DMS53 (cell line): ENCODE results near the gene PON3.

ENCODE experiments used
- DNase-seq: peaks from one replicate; lab custom pipeline; 2025; lab: John Stamatoyannopoulos, UW

PON3 gene

DNA sequence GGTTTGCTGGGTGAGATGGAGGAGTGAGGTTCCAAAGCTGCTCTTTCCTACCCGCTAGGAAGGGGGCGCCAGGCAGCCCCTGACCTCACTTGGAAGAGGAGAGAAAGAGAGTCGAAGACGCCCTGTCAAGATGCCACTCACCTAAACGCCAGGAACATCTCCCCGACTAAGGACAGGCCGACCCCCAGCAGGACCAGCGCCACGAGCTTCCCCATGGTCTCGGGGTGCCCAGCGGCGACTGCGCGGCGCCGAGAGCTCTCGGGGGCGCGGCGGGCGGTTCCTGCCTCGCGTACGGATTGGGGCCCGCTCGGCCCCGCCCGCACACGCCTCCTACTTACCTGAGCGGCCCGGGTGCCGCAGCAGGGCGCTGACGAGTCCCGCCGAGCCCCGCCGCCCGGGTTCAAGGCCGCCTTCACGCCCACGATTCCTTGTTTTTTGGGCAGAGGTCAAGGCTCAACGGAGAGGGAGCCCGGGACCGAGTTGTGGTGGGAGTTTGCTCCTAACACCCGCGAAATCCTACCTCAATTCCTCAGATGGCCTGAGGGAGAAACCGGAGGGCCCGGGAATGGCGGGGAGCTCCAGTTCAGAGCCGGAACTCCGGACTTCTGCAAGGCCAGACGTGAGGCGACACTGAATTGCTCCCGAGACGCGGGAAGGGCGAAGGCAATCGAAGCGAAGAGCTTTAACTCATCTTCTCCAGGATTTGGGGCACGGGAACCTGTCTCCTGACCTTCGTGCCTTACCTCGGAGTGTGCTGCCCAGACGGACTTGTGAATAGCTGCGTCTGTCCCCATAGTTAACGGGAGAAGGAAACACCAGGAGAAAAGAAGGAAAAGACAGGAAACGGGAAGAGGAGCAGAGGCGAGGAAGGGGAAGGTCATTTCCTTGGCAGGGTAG is at the start of gene PON3:
Gene PON3, minus strand, starts transcription at position 240 of the 897 bp plus-strand sequence. Its CDS starts 25 bp downstream, at position 215.
- peak; percentile 94 for DNase-seq

DNA sequence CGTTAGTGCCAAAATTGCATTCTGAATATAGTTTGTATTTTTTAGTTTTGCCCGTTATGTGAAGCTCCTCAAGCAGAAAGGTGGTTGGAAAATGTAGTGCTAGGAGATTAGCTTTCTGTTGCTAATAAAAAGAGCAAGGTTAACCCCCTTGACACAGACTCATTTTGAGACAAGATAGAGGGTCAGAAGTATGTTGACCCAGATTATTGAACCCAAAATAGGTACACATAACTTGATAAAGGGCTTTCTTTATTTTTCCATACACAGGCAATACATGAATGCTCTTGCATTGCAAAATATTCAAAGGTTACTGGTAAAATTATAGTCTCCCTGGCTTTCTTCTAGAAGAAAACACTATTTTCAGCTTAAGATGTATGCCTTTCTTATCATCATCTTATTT is 48.6 kb upstream of the PON3 start:
- no peak for DNase-seq

DNA sequence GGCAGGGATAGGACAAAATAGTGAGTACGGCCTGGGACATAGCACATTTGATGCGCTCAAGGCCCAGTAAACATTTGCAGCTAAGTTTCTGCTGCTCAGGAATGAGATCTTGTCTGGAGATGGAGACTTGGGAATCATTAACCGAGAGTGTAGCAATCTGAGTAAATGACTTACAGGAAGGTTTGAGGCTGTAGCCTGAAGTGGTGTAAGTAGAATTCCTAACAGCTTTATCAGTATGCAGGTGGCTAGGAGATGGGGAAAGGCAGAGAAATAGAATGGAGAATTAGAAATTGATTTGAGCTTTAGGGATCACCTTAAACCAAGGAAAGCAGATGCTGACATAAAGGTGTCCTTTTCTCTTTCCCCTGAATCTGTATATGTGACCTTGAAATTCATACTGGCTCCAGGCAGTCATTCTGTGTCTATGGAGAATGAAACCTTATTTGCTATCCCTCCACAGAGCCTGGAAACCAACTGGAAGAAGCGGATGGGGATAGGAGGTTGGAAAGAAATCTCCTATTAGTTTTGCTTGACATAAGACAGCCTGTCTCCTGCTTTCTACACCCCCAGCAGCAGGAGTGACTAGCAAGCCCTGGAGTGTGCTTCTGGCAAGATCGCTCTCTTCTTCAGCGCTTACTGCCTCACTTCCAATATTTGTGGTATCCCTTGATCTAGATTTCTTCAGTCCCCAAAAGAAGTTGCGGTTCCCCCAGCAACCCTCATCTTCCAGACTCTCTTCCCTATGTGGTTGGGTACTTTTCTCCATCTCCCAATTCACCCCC is 45.1 kb upstream of the PON3 start:
- no peak for DNase-seq

DNA sequence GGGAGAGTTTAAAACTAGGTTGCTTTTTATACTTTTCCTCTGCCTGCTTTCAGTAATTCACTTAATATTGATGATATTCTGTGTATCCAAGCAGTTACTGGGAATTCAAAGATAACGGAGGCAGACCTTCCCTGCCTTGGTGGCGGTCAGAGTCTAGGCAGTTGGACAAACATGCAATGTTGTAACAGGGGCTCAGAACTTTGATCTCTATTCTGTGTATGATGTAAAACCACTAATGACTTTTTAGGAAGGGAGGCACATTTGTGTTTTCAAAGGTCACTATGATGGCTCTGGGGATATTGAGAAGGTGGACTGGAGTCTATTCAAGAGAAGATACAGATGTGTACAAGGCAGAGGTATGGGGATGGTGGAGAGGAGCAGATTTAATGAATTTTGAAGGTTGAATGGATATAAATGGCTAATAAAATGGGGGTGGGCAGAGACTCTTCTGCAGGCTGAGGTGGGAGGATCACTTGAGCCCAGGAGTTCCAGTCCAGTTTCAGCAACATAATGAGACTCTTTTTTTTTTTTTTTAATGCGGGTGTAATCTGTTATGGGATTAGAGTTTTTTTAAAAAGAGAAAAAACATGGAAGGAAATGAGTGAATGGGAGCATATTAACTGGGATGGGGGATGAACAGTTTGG is 44.3 kb upstream of the PON3 start:
- DNase-seq, result no peak

DNA sequence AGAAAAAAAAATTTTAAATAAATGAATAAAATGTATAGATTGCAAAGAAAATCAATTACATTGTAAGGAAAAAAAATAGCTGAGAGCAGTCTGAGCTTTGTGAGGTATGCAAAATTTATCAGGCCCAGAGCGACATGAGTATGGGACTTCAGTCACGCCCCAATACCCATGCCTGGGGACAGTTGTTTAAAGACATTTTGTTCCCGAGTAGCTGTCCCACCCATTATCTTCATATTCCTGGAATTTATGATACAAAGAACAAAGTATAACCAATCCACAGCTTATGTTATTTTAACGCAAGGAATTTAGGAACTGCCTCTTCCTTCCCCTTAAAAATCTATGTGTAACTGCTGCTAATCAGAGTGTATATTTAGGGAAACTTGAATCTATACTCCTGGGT is 40.2 kb upstream of the PON3 start:
- no peak for DNase-seq

DNA sequence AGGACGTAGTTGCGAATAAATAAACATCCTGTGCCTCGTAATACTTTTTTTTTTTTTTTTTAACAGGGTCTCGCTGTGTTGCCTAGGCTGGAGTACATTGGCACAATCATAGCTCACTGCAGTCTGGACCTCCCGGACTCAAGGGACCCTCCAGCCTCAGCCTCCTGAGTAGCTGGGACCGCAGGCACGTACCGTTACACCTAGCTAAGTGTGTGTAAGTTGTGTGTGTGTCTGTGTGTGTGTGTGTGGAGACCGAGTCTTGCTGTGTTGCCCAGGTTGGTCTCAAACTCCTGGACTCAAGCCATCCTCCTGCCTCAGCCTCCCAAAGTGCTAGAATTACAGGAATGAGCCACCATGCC is 39.2 kb upstream of the PON3 start:
- no peak for DNase-seq

DNA sequence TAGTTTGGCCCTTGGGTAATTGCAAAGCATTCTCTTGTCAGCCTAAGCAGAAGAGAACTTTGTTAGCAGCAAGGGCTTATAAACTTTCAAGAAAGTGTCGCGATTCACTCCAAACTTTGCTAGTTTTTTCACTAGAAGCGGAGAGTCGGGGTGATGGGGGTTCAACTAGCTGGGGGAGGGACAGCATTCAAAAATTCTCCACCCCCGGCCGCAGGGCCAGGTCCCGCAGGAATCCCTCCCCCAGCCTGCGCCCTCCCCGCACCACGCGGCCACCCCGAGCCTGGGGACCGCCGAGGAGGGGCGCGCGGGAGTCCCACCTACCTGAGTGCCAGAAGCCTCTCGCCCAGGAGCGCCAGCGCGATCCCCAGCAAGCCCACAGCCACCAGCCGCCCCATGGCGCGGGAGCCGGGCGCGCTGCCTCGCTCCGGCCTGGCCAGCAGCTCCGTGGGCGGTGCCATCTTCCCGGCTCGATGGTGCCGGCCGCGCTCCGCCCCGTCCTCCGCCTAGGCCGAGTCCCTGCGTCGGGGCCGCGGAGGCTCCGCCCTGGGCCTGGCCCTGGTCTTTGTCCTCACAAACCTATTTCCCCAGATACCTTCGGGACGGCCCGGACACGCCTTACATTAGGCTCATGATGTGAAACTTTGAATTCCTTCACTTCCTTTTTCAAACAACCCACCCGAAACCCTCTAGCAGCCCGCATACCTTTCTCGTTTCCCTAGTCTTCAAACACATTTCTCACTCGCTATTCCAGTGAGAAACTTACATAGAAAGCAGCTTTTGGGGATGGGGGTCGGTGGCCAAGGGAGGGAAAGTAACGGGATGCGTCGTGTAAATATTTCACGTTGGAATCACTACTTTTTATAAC is 38.6 kb upstream of the PON3 start, which contains the start of gene PON2:
Gene PON2, minus strand, starts transcription at position 472 of the 865 bp plus-strand sequence. Its CDS starts 77 bp downstream, at position 395.
- DNase-seq, result peak; percentile 95

DNA sequence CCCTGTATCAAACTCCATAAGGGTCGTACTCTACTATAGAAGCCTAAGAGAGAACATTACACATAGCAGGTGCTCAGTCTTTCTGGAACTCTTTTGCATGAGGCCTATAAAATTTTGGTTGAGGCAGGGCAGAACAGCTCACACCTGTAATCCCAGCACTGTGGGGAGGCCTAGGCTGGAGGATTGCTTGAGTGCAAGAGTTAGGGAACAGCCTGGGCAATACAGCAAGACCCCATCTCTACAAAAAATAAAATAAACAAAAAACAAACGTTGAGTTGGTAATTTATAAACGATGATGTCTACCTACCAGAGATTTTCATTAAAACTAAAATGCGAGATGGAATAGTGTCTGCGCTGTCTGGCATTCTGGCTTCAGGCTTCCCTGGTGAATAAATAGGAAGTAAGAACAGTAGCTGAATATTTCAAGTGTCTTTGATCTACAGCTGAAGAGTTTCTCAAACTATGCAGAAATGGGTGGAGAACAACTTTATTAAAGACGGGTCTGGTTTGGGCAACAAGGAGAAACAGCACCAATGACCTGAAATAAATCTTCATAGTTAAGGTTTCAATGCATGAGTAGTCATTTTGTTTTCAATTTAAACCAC is 37.9 kb upstream of the PON3 start:
- DNase-seq, result peak; percentile 44

DNA sequence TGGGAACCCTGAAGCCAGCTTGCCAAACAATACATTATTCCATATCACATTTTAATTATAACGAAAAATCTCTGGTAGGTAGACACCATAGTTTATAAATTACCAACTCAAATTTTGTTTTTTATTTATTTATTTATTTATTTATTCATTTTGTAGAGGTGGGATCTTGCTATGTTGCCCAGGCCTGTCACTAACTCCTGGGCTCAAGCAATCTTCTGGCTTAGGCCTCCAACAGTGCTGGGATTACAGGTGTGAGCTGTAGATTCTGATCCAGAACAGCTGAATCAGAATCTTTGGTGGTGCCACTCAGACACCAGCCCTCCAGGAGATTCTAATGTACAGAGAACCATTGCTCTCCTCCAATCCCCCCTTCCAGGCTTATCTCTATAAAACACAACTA is 37.0 kb upstream of the PON3 start:
- no peak for DNase-seq

DNA sequence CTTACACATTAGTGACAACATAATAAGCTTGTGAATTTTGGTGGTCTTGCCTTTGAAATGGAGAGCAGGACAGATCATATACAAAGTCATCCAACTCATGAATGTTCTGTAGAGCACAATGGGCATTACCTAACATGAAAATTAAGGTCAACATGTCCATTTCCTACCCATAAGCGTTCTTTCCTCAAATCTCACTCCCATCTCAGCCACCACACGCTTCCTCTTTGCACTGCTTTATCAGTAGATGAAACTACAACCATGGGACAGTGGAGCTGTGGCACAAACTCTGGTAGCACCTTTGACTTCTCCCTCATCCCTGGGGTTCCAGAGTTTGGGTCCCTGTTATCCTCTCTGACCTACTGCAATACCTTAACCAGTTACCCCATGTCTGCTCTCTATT is 36.4 kb upstream of the PON3 start:
- no peak for DNase-seq

DNA sequence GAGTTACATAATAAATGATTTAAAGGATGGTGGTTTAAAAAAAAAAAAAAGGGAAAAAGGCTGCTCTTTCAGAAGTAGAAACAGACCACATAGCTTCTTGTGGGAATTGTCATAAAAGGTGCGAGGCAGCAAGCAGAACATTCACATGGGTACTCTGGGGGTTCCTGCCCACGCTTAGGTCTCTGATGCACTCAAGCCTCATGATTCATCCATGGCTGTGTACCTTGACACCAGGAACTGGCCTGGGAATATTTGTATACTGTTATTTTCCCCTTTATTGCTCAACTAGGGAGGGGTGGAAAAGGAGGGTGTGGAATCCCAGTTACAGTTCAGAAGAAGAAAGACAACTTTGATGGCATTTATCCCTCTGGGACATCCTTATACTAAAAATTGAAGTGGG is 34.7 kb upstream of the PON3 start:
- peak; percentile 46 for DNase-seq

DNA sequence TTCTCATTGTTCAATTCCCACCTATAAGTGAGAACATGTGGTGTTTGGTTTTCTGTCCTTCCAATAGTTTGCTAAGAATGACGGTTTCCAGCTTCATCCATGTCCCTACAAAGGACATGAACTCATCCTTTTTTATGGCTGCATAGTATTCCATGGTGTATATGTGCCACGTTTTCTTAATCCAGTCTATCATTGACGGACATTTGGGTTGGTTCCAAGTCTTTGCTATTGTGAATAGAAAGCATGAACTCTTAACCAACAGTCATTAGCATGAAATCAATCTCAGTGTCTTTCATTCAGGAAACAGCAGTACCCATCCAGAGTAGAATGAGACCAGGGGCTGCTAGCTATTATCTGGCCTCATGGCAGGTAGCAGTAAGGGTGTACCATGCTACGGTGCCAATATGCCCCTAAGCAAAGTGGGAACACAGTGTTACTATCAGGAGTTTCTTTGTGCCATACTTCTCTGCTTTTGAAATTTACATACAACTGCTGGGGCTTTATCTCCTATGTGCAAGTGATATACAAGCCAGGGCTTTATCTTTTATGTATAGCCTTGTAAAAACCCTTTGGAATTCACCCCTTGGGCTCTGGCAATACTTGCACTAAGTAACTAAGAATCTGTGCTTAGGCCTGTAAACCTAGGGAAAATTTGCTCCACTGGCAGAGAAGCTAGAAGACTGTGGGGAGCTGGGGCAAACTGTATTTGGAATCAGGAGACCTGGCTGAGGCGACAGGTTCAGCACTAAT is 33.2 kb upstream of the PON3 start:
- DNase-seq, result no peak

DNA sequence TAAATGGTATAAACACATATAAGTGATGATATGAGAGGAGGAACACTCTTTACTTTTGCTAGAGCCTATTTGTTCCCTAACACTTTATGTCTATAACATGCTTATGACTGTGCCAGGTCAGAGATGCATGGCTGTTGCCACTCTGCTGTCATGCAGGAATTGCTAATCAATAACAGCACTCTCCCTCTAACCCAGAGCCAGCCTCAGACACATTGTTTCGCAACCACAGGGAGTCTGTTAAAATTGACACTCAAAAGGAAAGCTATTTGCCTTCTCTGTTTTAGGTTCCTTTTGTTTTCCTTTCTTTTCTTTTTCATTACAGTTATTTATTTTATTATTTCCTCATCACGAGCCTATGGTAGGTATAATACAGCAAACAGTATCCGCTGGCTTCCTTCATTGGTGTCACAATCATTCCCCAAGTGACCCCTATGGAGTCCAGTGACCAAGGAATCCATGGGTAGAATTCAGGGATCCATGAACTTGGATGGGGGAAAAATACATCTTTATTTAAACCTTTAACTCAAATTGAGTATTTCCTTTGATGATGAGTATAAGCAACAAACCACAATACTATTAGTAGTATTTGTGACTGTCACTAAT is 31.8 kb upstream of the PON3 start:
- DNase-seq, result no peak

DNA sequence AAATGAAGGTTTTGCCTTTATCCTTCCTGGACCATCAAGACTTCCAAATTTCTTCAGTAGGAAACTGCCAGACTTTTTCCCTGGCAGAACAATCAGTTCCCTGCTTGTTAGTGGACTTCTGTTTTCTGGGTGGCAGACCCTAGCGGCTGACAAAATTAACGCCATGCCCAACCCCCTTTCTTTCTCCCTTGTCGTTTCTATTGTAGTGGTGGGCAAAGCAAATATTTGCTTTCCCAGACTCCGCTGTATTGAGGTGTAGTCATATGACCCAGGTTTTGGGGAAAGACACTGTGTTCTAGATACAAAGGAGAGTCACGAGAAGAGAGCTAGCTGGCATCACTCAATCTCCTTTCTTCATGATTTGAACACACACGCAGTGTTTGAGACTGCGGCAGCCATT is 31.0 kb upstream of the PON3 start:
- DNase-seq, result no peak

DNA sequence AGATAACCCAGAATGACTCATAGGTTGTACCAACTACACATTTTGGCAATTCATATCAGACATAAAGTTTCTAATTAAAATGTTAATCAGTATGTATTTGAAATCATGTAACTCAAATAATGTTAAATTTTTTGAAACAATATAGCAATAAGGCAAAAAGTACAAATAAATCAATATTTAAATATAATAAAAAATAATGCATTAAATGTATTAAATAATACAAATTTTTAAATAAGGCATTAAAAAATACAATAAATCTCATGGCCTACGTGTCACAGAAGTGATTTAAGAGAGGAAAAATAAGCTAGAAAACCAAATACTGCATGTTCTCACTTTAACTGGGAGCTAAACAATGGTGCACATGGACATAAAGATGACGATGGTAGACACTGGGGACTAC is 29.5 kb upstream of the PON3 start:
- DNase-seq, result no peak

DNA sequence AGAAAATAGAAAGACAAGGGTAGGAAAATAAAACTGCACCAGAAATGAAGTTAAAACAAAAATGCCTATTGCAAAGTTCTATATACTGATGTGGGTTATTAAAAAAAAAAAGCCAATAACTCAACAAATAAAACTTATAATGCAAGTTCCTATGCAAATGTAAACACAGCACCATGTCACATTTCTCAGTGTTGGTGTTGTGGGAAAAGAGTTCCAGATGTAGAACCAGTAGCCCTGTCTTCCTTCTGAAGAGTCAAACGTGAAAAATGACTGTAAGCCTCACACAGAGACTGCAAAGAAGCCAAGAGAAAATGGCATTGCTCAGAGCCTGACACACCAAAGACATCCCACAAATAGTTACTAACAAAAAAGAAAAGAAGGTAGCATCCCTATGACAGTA is 28.5 kb upstream of the PON3 start:
- DNase-seq, result no peak

DNA sequence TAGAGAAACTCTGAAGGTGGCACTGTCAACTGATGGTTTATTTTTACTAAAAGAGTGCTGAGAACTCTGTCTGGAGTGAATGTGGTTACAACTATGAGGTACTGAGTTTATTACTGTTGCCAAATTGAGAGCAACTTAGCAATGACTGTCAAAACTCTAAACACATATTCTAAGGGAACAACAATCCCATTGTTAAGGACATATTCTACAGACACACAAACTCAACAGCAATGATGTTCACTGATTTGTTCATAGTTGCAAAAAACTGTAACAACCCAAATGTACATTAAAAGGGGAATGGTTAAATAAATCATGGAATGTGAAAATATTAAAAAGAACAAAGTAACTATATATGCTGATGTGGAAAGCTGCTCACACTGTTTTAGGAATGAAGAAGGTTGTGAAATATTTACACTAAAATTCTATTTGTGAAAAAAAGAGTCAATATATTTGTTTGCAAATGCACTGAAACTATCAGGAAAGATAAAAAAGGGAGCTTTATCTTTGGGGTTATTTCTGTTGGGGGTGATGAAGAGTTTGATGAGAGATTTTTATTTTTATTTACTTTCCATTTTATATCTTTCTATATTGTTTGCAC is 25.8 kb upstream of the PON3 start:
- DNase-seq, result no peak

DNA sequence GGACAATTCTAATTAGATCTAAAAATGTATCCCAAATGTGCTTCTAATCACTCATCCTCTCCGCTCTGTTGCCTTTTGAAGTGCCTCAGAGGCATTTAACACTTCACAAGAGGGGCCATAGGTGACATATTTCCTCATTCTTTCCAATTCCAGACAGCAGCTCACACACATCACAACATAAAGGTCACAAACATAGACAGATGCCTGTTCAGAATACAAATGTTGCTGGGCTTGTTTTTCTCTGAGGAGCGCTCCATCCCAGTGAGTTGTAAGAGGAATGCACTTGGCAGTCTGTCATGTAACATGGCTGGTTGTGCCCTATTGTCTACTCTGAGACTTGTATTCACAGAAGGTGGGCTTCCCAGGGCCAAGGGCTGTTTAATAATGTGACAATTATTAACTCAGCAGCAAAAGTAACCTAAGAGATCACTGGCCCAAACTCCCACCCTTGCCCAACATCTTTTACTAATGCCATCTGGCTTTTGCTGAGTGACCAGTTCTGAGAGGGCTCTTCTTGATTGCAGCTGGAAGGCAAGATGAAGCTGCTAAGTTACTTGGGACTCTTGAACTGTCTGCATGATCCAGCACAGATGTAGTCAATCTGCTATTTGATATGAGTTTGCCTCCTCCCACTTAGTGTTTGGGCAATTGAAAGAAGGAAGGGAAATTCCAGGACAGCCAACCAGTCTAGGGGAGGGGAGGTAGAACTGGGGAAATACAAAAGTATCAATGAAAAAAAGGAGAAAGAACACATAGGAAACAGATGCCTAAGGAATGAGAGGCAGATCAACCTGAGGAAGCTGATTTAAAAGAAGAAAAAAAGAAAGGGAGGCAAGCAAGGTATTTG is 25.0 kb upstream of the PON3 start:
- DNase-seq, result peak; percentile 92

DNA sequence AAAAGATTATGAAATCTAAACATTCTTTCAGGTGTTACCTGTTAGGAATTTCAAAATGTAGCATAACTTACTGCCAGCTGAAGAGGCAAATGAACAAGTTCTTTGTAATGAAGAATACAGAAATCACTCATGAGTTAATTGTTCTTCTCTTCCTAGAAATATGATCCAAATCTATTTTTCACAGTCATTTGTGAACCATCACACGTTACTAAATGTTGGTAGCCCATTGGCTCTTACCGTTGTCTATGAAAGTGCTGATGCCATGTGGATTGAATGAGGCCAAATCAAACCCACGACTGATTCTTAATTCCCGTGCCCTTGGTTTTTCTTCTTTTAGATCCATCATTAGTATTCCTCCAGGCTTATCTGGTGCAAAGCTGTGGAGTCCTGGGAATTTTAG is 15.9 kb upstream of the PON3 start:
- no peak for DNase-seq
